ENCODE data around the gene NUBPL.

DNA sequence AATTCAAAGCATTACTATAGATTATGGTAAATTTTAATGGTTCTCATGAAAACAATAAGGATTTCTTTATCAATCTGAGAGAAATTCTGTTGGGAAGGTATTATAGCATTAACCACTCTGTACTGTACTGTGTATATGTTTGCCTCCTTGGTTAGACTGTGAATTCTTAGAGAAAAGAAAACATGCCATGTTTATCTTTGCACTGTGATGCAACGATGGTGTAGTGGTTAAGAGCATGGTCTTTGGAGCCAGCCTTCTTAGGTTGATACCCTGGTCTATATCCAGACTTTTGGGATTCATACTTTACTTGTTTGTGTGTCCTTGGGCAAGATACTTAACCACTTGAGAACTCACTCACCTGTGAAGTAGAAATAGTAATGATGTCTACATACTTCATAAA is 32.2 kb upstream of the NUBPL start:
- no peak for TF ChIP-seq POLR2AphosphoS5 (IDR thresholded peaks at IDR 0.05)
- TF ChIP-seq POLR2A (IDR thresholded peaks at IDR 0.05), result no peak

All from suprapubic skin (tissue), 4 donors.